Stomach (tissue), 4 donors: ENCODE data around the gene GPR15.

Experiments
- CTCF ChIP-seq, 7 experiments: fragments of 450-650 bp in 4 of 7; fragments of 200-600 bp in 3 of 7; sonication (generic) in 3 of 7; IDR thresholded peaks; one replicate each; pipeline ENCODE4 v1.5.1; 2016 to 2019; ENCODE audit warnings: antibody characterized with exemption in 7 of 7, control low read depth in 2 of 7, mild to moderate bottlenecking in 1 of 7
- EP300 ChIP-seq: sonication (generic); formaldehyde crosslinking; IDR thresholded peaks from one replicate; pipeline ENCODE4 v1.6.1; 2017; ENCODE audit warnings: antibody characterized with exemption

- TF ChIP-seq EP300 (no peak), CTCF (IDR thresholded peaks at IDR 0.05) (no peak)
Observed at GRCh38 chr3:98532709-98533571, 1.2 kb downstream of the GPR15 start.
